Natural killer cell (primary cell): ENCODE measurements around the gene KRTCAP2. TPM values are rescaled to one million over a fixed set of nuclear protein-coding genes. Genes with fewer than 3 reads are reported as not detected.
"Not testable (repeated sequence)": the region's sequence is repeated elsewhere in the genome, so short reads cannot be mapped to it uniquely, and the experiment has no call there.

ENCODE experiments used
- ATAC-seq, 3 donors: fragments of 150-1000 bp in 2 of 3; fragments of 200-7000 bp in 1 of 3; cut with Tn5 transposase; 1 replicate in 1 of 3; 2 replicates in 2 of 3; pipeline ENCODE4 v1.10.0; 2021; ENCODE audit warnings: mild to moderate bottlenecking in 2 of 3, moderate library complexity in 2 of 3
- DNase-seq, 2 donors: peaks; one replicate each; pipeline versions ENCODE4 v3.0.0 to v3.0.0-alpha.2; 2013 to 2021; ENCODE audit warnings: mixed read lengths in 1 of 2
- H3K27ac ChIP-seq: one replicate; pipeline ENCODE4 v1.5.1; 2013; ENCODE audit warnings: mild to moderate bottlenecking, low read length
- H3K27me3 ChIP-seq: one replicate; pipeline ENCODE4 v1.6.1; 2013; ENCODE audit warnings: low read length; ENCODE audit not compliant: control insufficient read depth, insufficient read depth
- H3K36me3 ChIP-seq: one replicate; pipeline ENCODE4 v1.6.1; 2013; ENCODE audit warnings: low read length; ENCODE audit not compliant: control insufficient read depth, insufficient read depth
- H3K4me1 ChIP-seq: one replicate; pipeline ENCODE4 v1.6.1; 2013; ENCODE audit warnings: low read length; ENCODE audit not compliant: control insufficient read depth, insufficient read depth
- H3K4me3 ChIP-seq: one replicate; pipeline ENCODE4 v1.5.1; 2013; ENCODE audit warnings: low read length
- H3K9me3 ChIP-seq: one replicate; pipeline ENCODE4 v1.6.1; 2013; ENCODE audit warnings: low read length; ENCODE audit not compliant: control insufficient read depth, insufficient read depth
- H3K27ac Mint-ChIP-seq, 2 donors: one replicate each; pipeline ENCODE4 v1.8.0; 2022; ENCODE audit warnings: mild to moderate bottlenecking in 2 of 2, mixed read lengths in 2 of 2, moderate library complexity in 1 of 2
- H3K27me3 Mint-ChIP-seq, 2 donors: one replicate each; pipeline ENCODE4 v1.8.0; 2022; ENCODE audit warnings: low read depth in 2 of 2, mixed read lengths in 2 of 2
- H3K36me3 Mint-ChIP-seq: one replicate; pipeline ENCODE4 v1.8.0; 2022; ENCODE audit warnings: mixed read lengths
- H3K4me1 Mint-ChIP-seq, 2 donors: one replicate each; pipeline ENCODE4 v1.8.0; 2022; ENCODE audit warnings: mixed read lengths in 2 of 2
- H3K4me3 Mint-ChIP-seq: one replicate; pipeline ENCODE4 v1.8.0; 2022; ENCODE audit warnings: mild to moderate bottlenecking, moderate library complexity, mixed read lengths
- H3K9me3 Mint-ChIP-seq, 2 donors: one replicate each; pipeline ENCODE4 v1.8.0; 2022; ENCODE audit warnings: mixed read lengths in 2 of 2
- CTCF ChIP-seq: fragments of 200-600 bp; IDR thresholded peaks from one replicate; pipeline ENCODE4 v1.8.0; 2022; ENCODE audit warnings: antibody characterized with exemption
- WGBS: methylation state at CpG from one replicate; pipeline ENCODE4 v1.1.7; 2013; ENCODE audit warnings: missing lambda C conversion rate; ENCODE audit not compliant: insufficient coverage; 5-methylcytosine and 5-hydroxymethylcytosine counted together
- intact Hi-C: fragments of 100-400 bp; cut with micrococcal nuclease; formaldehyde crosslinking; loops from one replicate; pipeline ENCODE4 v1.14.2; 2022
- total RNA-seq, 4 donors: library from RNA; stranded (reverse); fragments of 120-200 nt in 1 of 4; gene quantifications; one replicate each; pipeline versions ENCODE4 v1.2.3 to v1.2.4, GENCODE V29; 2013 to 2022

Gene KRTCAP2
- total RNA-seq, 3 donors from 2014 or later (not counting 1 experiment from before 2014, with no cell fraction given), result 95.3 to 113 (median 104) TPM

- Mint-ChIP-seq H3K9me3 (no peaks in the 10 kb centered on the region), H3K36me3 (no peaks in the 10 kb centered on the region), H3K4me3 (peak overlapping the region; percentile 4), H3K27me3 (peaks cover 0 to 7% of the 10 kb centered on the region in 2 donors), H3K4me1 (peaks cover 7 to 21% of the 10 kb centered on the region in 2 donors), H3K27ac (peak overlapping the region in 1 of 2 donors; percentile 68)
- peaks cover 14% of the 10 kb centered on the region for H3K36me3 ChIP-seq
- intact Hi-C loops, result loop anchor here (1.0 to 5.0 kb wide), 2 partner anchors 40 to 76 kb away; partner anchors contain the start of gene EFNA1
- H3K9me3 ChIP-seq, result no peaks in the 10 kb centered on the region
- peak; percentile 84 for TF ChIP-seq CTCF
- H3K27me3 ChIP-seq, result peaks cover 2% of the 10 kb centered on the region
- H3K27ac ChIP-seq, result no peak overlapping the region
- H3K4me1 ChIP-seq, result peaks cover 20% of the 10 kb centered on the region
- 8% methylated on average over 25 of the region's 28 CpGs for WGBS
- ATAC-seq (peak; percentile 81 to 87 (median 85)), DNase-seq (peak; percentile 82 to 93)
- peak overlapping the region; percentile 13 for H3K4me3 ChIP-seq
Observed at GRCh38 chr1:155167166-155168104, 5.7 kb downstream of the KRTCAP2 start.

- H3K4me3 ChIP-seq, result no peak overlapping the region
- H3K9me3 ChIP-seq, result no peaks in the 10 kb centered on the region
- H3K4me3 Mint-ChIP-seq, result no peak overlapping the region
- DNase-seq, result no peak
- peaks cover 15% of the 10 kb centered on the region for H3K4me1 ChIP-seq
- peaks cover 0 to 15% of the 10 kb centered on the region in 2 donors for H3K4me1 Mint-ChIP-seq
- intact Hi-C loops, result loop anchor here (5.0 kb wide), 1 partner anchor 39 kb away; the partner anchor contains the start of gene EFNA1
- H3K9me3 Mint-ChIP-seq, result no peaks in the 10 kb centered on the region
- TF ChIP-seq CTCF, result no peak
- no peaks in the 10 kb centered on the region for H3K36me3 Mint-ChIP-seq
- ATAC-seq, result no peak
- H3K36me3 ChIP-seq, result peaks cover 14% of the 10 kb centered on the region
- no peak overlapping the region for H3K27ac ChIP-seq
- 18% methylated on average over 23 of the region's 27 CpGs for WGBS
- peaks cover 2% of the 10 kb centered on the region for H3K27me3 ChIP-seq
- no peak overlapping the region for H3K27ac Mint-ChIP-seq
- H3K27me3 Mint-ChIP-seq, result peaks cover 0 to 7% of the 10 kb centered on the region in 2 donors
Observed at GRCh38 chr1:155166471-155167165, 6.5 kb downstream of the KRTCAP2 start.

- no peak overlapping the region for H3K27ac Mint-ChIP-seq
- WGBS, result 54% methylated on average over 8 of the region's 8 CpGs
- Histone ChIP-seq H3K4me3 (no peak overlapping the region), H3K27me3 (peaks cover 2% of the 10 kb centered on the region), H3K27ac (no peak overlapping the region), H3K9me3 (no peaks in the 10 kb centered on the region), H3K36me3 (peaks cover 14% of the 10 kb centered on the region), H3K4me1 (peaks cover 15% of the 10 kb centered on the region)
- H3K36me3 Mint-ChIP-seq, result no peaks in the 10 kb centered on the region
- no peak for ATAC-seq
- H3K4me3 Mint-ChIP-seq, result no peak overlapping the region
- H3K4me1 Mint-ChIP-seq, result peaks cover 0 to 15% of the 10 kb centered on the region in 2 donors
- intact Hi-C loops, result loop anchor here (5.0 kb wide), 1 partner anchor 39 kb away; the partner anchor contains the start of gene EFNA1
- no peaks in the 10 kb centered on the region for H3K9me3 Mint-ChIP-seq
- no peak for DNase-seq
- no peak for TF ChIP-seq CTCF
- peaks cover 0 to 7% of the 10 kb centered on the region in 2 donors for H3K27me3 Mint-ChIP-seq
Observed at GRCh38 chr1:155166051-155166470, 7.0 kb downstream of the KRTCAP2 start.

- H3K27me3 ChIP-seq, H3K27ac ChIP-seq, H3K27me3 Mint-ChIP-seq, DNase-seq, H3K4me3 ChIP-seq, H3K9me3 Mint-ChIP-seq, H3K36me3 Mint-ChIP-seq, H3K4me3 Mint-ChIP-seq, H3K9me3 ChIP-seq, ATAC-seq, H3K27ac Mint-ChIP-seq, H3K36me3 ChIP-seq: not testable (repeated sequence)
- peaks cover 0 to 15% of the 10 kb centered on the region in 2 donors for H3K4me1 Mint-ChIP-seq
- H3K4me1 ChIP-seq, result peaks cover 15% of the 10 kb centered on the region
- intact Hi-C loops, result loop anchor here (5.0 kb wide), 1 partner anchor 37 kb away; the partner anchor contains the start of gene EFNA1
- WGBS, result 76% methylated on average over 4 of the region's 11 CpGs
Observed at GRCh38 chr1:155164625-155165024, 8.5 kb downstream of the KRTCAP2 start.

- H3K36me3 Mint-ChIP-seq, intact Hi-C loops, DNase-seq, H3K4me3 Mint-ChIP-seq, H3K9me3 Mint-ChIP-seq, H3K4me3 ChIP-seq, ATAC-seq, H3K27ac ChIP-seq, H3K9me3 ChIP-seq, H3K36me3 ChIP-seq, H3K27me3 Mint-ChIP-seq, H3K27me3 ChIP-seq, H3K27ac Mint-ChIP-seq: not testable (repeated sequence)
- peaks cover 15% of the 10 kb centered on the region for H3K4me1 ChIP-seq
- 90% methylated on average over 2 of the region's 4 CpGs for WGBS
- peaks cover 0 to 15% of the 10 kb centered on the region in 2 donors for H3K4me1 Mint-ChIP-seq
Observed at GRCh38 chr1:155163785-155164184, 9.3 kb downstream of the KRTCAP2 start.
